K562 (cell line): ENCODE data around the gene GNG5. TPM values are rescaled to one million over a fixed set of nuclear protein-coding genes. Genes with fewer than 3 reads are reported as not detected.

Source experiments
- BACH1 ChIP-seq: fragments of 200-800 bp; sonication (Bioruptor generic); IDR thresholded peaks from 2 replicates; pipeline ENCODE4 v1.6.1; 2016; ENCODE audit warnings: missing genetic modification characterization, missing compliant biosample characterization
- COPS2 ChIP-seq: fragments of 450-650 bp; conservative IDR thresholded peaks from 2 replicates; pipeline ENCODE4 v1.6.1; 2016; ENCODE audit warnings: mild to moderate bottlenecking, moderate library complexity
- E2F8 ChIP-seq: fragments of 450-650 bp; IDR thresholded peaks from 2 replicates; pipeline ENCODE4 v1.7.1; 2018; ENCODE audit warnings: mild to moderate bottlenecking, low read depth; ENCODE audit not compliant: partially characterized antibody
- EGR1 ChIP-seq: fragments of 450-650 bp; conservative IDR thresholded peaks from 2 replicates; pipeline ENCODE4 v1.6.1; 2017; ENCODE audit warnings: mild to moderate bottlenecking
- EHMT2 ChIP-seq: fragments of 450-650 bp; IDR thresholded peaks from 2 replicates; pipeline ENCODE4 v1.6.1; 2018; ENCODE audit warnings: antibody characterized with exemption
- ETS2 ChIP-seq: IDR thresholded peaks from 2 replicates; pipeline ENCODE4 v1.6.1; 2016; ENCODE audit warnings: borderline replicate concordance, missing genetic modification characterization, mild to moderate bottlenecking, moderate library complexity, missing compliant biosample characterization; ENCODE audit not compliant: poor library complexity, severe bottlenecking
- HDAC2 ChIP-seq: fragments of 450-650 bp; IDR thresholded peaks from 2 replicates; pipeline ENCODE4 v1.6.1; 2016; ENCODE audit warnings: mild to moderate bottlenecking
- MGA ChIP-seq: fragments of 450-650 bp; IDR thresholded peaks from 2 replicates; pipeline ENCODE4 v1.6.1; 2016; ENCODE audit warnings: mild to moderate bottlenecking, moderate library complexity
- PTTG1 ChIP-seq: fragments of 450-650 bp; IDR thresholded peaks from 2 replicates; pipeline ENCODE4 v1.6.1; 2016; ENCODE audit warnings: low read depth, mild to moderate bottlenecking, missing genetic modification characterization, missing compliant biosample characterization
- ZNF395 ChIP-seq: fragments of 200-800 bp; sonication (Bioruptor generic); IDR thresholded peaks from 2 replicates; pipeline ENCODE4 v1.6.1; 2017; ENCODE audit warnings: missing genetic modification characterization, missing compliant biosample characterization
- polyA plus RNA-seq, 8 experiments: library from polyadenylated mRNA; depleted of rRNA in 4 of 8; stranded (reverse) in 5 of 8; unstranded in 3 of 8; fragments of >200 nt; fragmentation: Nextera tagmentation in 2 of 8; fragmentation: Illumina TruSeq in 1 of 8; extraction: Ambion mirVana in 2 of 8; extraction: Trizol in 1 of 8; gene quantifications; 2 replicates each; pipeline versions ENCODE4 v1.2.1 to v1.2.3, GENCODE V29; 2011 to 2014; ENCODE audit warnings: inconsistent platforms in 1 of 8, missing spikeins in 1 of 8
- total RNA-seq, 7 experiments: library from RNA; depleted of rRNA in 6 of 7; stranded (reverse); fragments of >200 nt in 6 of 7; fragmentation: Illumina TruSeq in 2 of 7; extraction: Trizol in 2 of 7; gene quantifications; 2 replicates each; pipeline versions ENCODE4 v1.2.1 to v1.2.3, GENCODE V29; 2011 to 2021; ENCODE audit warnings: low replicate concordance in 1 of 7

The GNG5 gene
- total and polyA plus RNA-seq, 9 of the 15 experiments (the other 6 are each of a cell fraction or from before 2014, with no cell fraction given) = 61.9 to 243 (median 150) TPM

GRCh38 chr1:84478876-84479868, 27.2 kb downstream of the GNG5 start, which contains the start of gene RPF1 (continued):
- TF ChIP-seq ZNF395 (CRISPR knock-in tag) (peak; percentile 96), ETS2 (no peak), COPS2 (no peak), E2F8 (peak; percentile 97), EHMT2 (peak; percentile 99), BACH1 (tag) (no peak), PTTG1 (tag) (peak; percentile 74), MGA (peak; percentile 52; the same call in 1 of the 2 replicates), HDAC2 (peak; percentile 82; the same call in 1 of the 2 replicates), EGR1 (peak; percentile 41)
